ES-I3 (cell line): ENCODE measurements around the gene NKX2-1.

Experiments
- H3K36me3 ChIP-seq: 2 replicates; pipeline ENCODE4 v1.6.1; 2013; ENCODE audit warnings: mild to moderate bottlenecking, low read length, control low read depth, moderate library complexity; ENCODE audit not compliant: insufficient read depth
- H3K4me1 ChIP-seq: 2 replicates; pipeline ENCODE4 v1.6.1; 2013; ENCODE audit warnings: mild to moderate bottlenecking, control low read depth, low read length; ENCODE audit not compliant: insufficient read depth
- H3K9ac ChIP-seq: 2 replicates; pipeline ENCODE4 v1.6.1; 2013; ENCODE audit warnings: low read depth, mild to moderate bottlenecking, low read length, moderate library complexity
- H3K9me3 ChIP-seq: 2 replicates; pipeline ENCODE4 v1.6.1; 2013; ENCODE audit warnings: mild to moderate bottlenecking, low read length, moderate library complexity; ENCODE audit not compliant: control insufficient read depth, insufficient read depth

NKX2-1 gene

DNA sequence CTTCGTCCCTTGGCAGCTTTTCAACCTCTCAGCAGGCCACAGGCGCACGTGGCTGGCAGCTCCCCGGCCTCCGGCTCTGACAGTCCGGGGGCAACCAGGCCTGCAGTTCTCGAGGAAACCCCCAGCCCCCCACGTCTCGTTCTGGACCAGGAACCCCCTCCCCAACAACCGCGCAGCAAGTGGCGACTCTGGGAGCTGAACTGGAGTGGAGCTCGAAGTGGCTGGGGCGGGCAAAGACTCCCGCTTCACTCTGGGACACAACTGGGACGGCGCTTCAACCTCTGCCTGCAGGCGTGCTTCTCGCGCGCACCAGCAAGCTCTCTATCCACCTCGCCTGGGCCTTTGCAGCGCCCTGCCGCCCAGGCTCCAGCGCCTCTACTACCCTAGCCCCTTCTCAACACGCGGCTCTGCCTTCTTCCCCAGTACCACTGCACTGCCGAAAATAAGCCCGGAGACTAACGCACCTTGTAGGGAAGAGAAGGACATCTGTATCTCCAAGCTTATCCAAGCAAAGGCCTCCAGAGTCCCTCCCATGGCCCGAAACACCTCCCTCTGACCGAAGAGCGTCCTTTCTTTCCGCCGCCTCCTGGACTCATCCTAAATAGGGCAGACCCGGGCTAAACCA is 2.4 kb upstream of the NKX2-1 start:
- H3K4me1 ChIP-seq: no peaks in the 10 kb centered on the region
- H3K9ac ChIP-seq: no peak overlapping the region
- no peaks in the 10 kb centered on the region for H3K36me3 ChIP-seq
- no peaks in the 10 kb centered on the region for H3K9me3 ChIP-seq

DNA sequence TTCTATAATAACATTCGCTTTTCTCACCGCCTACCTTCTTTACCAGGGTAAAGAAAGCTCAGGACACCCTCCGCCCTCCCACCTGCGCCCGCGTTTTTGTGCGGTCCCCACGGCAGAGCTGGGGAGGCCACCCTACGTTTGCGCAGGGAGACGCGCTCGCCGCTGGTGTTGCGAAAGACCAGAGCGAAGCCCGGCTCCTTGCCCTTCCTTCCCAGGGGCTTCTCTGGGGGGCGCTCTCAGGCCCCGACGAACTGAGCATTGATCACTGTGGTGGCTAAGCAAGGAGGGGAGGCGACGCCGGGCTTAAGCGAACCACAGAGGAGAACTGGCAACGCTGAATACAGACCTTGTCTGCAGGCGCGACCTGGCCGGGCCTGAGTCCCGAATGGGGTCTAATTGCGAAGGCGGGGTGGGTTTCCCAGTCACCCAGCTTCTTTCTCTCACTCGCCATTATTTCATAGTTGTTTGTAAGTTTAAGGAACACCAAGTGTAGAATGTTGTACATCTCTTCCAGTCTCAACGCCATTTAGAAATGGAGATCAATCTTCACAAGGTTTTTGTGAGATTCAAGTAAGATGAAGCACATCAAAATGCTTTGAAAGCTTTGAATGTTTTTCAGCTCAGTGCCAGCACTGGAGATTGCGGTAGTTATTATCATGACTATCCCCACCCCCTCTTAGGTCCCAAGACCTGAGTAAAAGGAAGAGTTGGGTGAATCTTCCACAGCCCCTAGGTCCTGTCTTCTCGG is 1.7 kb upstream of the NKX2-1 start:
- no peak overlapping the region for H3K9ac ChIP-seq
- H3K36me3 ChIP-seq: no peaks in the 10 kb centered on the region
- no peaks in the 10 kb centered on the region for H3K4me1 ChIP-seq
- no peaks in the 10 kb centered on the region for H3K9me3 ChIP-seq

DNA sequence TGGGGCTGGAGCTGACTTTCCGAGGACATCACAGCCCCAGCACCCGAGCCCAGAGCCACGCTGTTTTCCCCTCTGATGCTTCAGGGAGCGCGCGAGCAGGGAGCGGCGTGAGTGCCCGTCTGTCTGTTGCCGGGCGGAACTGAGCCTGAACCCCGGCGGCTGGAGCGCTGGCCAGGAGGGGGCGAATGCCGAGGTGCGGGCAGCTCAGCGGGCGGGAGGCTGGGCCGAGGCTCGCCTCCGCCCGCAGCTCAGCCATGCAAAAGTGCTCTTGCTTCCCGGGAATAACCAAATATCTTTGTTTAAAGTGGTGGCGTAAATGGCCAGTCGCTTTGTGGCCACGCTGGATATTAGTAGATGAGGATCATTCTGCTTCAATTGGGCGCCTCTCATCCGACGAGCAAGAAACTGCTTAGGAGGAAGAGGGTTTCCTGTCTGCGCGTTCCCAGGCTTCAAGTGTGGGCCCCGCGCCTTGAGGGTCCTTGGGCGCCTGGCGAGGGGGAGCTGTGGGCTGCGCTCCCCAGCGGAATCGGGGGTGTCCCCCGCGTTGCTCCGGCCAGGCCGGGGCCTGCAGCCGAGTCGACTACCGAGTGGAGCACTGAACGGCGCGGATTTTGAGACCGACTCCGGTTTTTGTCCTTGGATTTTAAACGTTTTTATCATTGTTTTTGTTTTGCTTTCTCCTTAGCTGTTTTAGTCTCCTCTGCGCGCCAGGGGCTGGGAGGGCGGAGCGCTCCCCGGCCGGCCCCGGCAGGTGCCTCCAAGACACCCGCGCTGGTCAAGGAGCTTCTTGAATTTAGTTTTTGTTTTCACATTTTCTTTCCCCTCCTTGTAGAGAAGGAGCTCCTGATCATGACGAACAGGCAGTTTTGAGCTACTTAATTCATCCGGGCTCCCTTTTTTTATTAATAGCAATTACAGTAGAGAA is 831 bp upstream of the NKX2-1 start:
- H3K9me3 ChIP-seq: no peaks in the 10 kb centered on the region
- peak overlapping the region; percentile 24; the same call in 1 of the 2 replicates for H3K9ac ChIP-seq
- no peaks in the 10 kb centered on the region for H3K36me3 ChIP-seq
- H3K4me1 ChIP-seq: no peaks in the 10 kb centered on the region

DNA sequence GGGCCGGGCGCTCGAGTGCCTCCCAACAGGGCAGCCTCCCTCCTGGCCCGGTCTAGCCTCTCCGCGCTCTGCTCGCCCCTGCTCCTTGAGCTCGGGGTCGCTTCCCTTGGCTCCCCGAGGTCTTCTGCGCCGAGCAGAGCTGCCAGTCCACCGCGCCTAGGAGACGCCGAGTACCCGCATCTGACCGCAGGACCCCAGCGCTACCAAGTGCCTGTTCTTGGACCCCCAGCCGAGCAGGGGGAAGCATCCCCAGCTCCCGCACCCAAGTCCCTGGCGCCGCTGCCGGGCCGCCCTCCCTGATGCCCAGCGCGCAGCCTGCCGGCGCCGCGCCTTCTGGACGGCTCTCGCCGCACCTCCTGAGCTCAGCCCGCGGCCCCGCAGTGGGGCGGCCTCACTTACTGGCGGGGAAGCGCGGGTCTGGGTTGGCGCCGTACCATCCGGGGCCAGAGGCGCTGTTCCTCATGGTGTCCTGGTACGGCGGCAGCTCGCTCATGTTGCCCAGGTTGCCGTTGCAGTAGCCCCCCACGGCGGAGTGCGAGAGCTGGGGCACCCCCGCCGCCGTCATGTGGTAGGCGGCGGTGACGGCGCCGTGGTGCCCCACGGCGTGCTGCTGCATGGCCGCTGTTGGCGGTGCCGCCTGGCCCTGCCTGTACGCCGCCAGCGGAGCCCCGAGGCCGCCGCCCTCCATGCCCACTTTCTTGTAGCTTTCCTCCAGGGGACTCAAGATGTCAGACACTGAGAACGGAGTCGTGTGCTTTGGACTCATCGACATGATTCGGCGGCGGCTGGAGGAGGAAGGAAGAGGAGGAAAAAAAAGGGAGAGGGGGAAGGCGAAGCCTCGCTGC is 1.2 kb downstream of the NKX2-1 start:
- H3K9ac ChIP-seq: peak overlapping the region; percentile 28; the same call in 1 of the 2 replicates
- no peaks in the 10 kb centered on the region for H3K36me3 ChIP-seq
- no peaks in the 10 kb centered on the region for H3K9me3 ChIP-seq
- H3K4me1 ChIP-seq: no peaks in the 10 kb centered on the region; the same call in 1 of the 2 replicates

- Histone ChIP-seq H3K4me1 (peaks cover 1% of the 10 kb centered on the region; the same call in 1 of the 2 replicates), H3K9me3 (no peaks in the 10 kb centered on the region), H3K36me3 (no peaks in the 10 kb centered on the region), H3K9ac (no peak overlapping the region; the same call in 1 of the 2 replicates)
These were observed 1.9 kb downstream of the NKX2-1 start for GRCh38 chr14:36518031-36518585.

- Histone ChIP-seq H3K9ac (no peak overlapping the region), H3K9me3 (no peaks in the 10 kb centered on the region), H3K36me3 (no peaks in the 10 kb centered on the region), H3K4me1 (peaks cover 7% of the 10 kb centered on the region)
These were observed 2.6 kb downstream of the NKX2-1 start for GRCh38 chr14:36517242-36518030.

GRCh38 chr14:36516719-36517241 is 3.3 kb downstream of the NKX2-1 start:
- Histone ChIP-seq H3K9me3 (no peaks in the 10 kb centered on the region), H3K36me3 (no peaks in the 10 kb centered on the region), H3K4me1 (peaks cover 7% of the 10 kb centered on the region), H3K9ac (no peak overlapping the region)

DNA sequence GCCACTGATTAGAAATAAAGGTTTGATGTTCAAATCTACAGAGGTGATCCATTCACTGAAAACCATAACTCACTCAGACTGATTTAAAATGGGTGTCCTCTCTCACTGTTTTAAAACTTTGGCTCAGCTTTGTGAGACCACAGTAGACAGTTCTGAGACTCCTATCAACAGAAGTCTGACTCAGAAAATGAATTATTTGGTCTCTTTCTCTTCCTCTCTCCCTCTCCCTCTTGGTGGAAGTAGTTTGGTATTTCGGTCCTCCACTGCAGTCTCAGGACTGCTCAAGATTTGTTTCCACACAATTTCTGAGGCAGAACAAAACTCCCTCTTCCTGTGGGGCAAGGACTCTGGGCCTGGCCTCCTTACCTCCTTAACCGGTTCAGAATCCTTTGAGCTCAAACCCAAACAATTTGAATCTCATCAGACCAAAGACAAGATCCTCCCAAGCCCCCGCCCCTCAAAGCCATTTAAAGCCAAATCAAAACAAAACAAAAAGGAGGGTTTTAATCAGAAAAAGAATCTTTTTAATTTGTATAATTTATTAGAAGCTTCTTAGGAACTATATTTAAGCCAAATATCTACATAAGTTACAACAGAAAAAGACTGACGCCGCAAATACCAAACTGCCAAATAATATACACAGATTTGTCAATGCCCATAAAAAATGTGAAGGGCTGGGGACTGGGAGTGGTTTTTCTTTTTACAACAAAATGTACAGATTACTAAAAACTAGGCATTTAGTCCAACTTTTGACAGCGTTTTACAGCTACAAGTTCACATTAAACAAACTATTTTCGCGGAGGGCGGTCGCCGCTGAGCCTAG is 3.9 kb downstream of the NKX2-1 start:
- H3K9ac ChIP-seq: no peak overlapping the region
- H3K4me1 ChIP-seq: peaks cover 7% of the 10 kb centered on the region
- no peaks in the 10 kb centered on the region for H3K36me3 ChIP-seq
- no peaks in the 10 kb centered on the region for H3K9me3 ChIP-seq

- no peaks in the 10 kb centered on the region for H3K36me3 ChIP-seq
- H3K4me1 ChIP-seq: peaks cover 14% of the 10 kb centered on the region
- no peaks in the 10 kb centered on the region for H3K9me3 ChIP-seq
- H3K9ac ChIP-seq: no peak overlapping the region
These were observed 4.9 kb downstream of the NKX2-1 start for GRCh38 chr14:36515105-36515593.

- H3K9me3 ChIP-seq: no peaks in the 10 kb centered on the region
- H3K36me3 ChIP-seq: no peaks in the 10 kb centered on the region
- H3K4me1 ChIP-seq: peaks cover 20% of the 10 kb centered on the region
- no peak overlapping the region for H3K9ac ChIP-seq
These were observed 5.5 kb downstream of the NKX2-1 start for GRCh38 chr14:36514278-36515104.

DNA sequence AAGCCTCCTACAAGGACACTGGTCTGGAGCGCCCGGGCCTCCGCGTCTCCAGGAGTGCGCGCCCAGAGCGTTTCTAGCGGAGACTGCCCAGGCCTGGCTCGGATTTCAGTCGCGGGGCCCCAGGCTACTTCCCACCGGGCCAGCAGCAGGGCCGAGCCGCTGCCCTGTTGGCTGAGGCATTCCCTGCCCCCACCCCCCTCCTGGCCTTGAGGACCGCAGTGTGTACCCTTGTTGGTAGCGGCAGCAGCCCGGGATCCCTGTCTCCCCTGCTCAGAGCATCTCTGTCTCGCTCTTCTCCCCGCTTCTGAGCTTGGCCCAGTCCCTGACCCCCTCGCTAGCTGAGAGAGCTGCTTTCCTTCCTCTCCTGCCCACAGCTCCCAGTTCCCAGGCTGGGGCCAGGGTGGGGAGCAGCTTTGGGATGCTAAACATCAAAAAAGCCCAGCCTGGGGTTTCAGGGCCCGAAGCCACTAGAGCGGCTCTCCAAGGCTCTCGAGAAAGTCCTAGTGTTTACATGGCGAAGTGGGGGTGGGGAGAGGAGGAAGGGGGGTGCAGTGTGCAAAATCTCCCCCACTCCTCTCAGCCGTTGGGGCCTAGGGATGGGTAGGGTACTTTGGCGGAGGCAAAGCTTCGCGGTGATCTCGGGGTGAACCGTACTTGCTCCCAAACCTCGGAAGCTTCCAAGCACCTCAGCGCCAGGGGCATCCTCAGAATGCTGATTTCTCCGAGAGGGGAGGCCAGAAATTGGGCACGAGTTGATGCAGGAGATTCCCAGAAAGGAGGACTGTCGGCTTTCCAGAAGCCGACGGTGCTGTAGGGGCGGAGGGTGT is 6.4 kb downstream of the NKX2-1 start:
- H3K9me3 ChIP-seq: no peaks in the 10 kb centered on the region
- H3K4me1 ChIP-seq: peaks cover 24% of the 10 kb centered on the region
- H3K9ac ChIP-seq: no peak overlapping the region; the same call in 1 of the 2 replicates
- no peaks in the 10 kb centered on the region for H3K36me3 ChIP-seq
